CD4-positive, alpha-beta T cell treated with Interleukin-12 subunit alpha and Interleukin-12 subunit beta, for 1 hour (primary cell): ENCODE data around the gene KITLG.
"Not testable (repeated sequence)": the region's sequence is repeated elsewhere in the genome, so short reads cannot be mapped to it uniquely, and the experiment has no call there.

ENCODE experiments used
- DNase-seq: peaks from one replicate; pipeline ENCODE4 v3.0.0-alpha.2; 2020

The KITLG gene

DNA sequence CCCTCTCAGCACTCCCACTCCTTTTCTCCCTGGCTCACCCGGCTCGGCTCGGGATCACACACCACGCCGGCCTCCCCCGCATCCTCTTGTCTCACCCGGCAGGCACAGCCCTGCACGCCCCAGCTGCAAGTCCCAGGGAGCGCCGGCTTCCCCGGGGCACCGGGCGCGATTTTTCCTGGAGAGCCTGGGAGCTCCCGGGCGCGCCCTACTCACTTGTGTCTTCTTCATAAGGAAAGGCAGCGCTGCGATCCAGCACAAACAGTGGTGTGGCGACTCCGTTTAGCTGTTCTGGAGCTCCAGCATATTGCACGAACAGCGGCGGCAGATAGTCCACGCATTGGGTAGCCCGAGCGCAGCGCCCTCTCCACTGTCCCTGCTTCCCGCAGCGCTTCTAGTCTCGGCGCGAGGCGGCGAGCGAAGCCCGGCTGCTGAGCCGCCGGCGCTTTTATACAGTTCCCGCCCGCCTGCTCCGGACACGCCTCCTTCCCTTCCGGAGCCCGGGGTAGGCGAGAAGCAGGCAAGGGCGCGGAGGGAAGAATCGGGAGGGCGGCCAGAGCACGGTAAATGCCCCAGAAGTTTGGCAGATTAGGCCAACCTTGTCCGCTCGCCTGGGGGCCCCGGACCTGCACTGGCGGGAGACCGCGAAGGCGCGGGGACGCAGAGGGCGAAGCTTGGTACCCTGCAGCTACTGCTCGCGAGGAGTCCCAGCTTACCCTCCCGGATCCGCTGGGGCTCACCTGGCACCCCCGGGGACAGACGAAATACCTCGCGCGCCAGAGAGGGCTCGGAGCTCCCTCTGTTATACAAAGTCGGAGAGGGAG lies at the start of gene KITLG:
Gene KITLG, minus strand, starts transcription at position 421 of the 821 bp plus-strand sequence. Its CDS starts 193 bp downstream, at position 228.
- DNase-seq: no peak

DNA sequence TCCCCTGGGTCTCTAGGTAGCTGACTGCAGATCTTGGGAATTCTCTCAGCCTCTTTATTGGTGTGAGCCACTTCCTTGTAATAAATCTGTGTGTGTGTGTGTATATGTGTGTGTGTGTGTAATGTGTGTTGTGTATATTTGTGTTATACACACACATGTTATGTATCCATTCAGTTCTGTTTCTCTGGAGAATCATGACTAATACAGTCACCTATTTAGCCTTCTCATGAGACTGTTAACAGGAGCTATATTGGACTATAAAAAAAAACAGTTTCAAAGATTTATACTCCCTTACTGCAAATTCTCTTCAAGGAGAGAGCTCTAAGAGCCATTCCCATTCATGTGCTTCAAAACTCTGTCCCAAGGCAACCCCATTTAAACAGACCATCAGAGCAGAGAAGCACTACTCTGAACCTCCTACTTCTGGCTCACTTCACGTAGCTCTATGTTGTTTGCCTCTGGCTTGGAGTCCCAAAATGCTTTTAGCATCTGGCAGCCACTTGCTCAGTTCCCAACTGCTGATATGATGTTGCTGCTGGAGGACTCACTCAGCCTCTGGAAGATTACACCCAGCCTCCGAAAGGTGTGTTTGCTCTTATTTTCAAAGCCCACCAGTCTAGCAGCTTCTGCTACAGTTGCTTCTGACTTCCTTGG lies 48.7 kb upstream of the KITLG start:
- DNase-seq: no peak

DNA sequence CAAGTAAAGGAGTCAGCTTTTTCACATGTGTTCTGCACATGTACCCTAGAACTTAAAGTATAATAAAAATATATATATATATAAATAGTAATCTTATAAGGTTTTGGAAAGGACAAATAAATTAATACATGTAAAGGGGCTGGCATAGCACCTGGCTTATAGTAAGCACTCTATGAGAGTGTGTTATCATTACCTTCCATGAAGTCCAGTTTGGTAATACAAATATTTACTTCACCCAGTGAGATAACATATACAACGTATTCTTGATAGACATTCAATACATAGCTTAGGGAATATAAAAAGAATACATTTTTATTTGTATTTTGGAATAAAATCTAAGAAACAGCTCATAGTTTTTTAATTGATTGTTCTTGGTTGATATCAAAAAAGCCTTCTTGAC lies 47.8 kb upstream of the KITLG start:
- not testable (repeated sequence) for DNase-seq

- no peak for DNase-seq
Measured at GRCh38 chr12:88627501-88627900, 47.2 kb upstream of the KITLG start.

GRCh38 chr12:88625356-88625755 lies 45.1 kb upstream of the KITLG start:
- no peak for DNase-seq

DNA sequence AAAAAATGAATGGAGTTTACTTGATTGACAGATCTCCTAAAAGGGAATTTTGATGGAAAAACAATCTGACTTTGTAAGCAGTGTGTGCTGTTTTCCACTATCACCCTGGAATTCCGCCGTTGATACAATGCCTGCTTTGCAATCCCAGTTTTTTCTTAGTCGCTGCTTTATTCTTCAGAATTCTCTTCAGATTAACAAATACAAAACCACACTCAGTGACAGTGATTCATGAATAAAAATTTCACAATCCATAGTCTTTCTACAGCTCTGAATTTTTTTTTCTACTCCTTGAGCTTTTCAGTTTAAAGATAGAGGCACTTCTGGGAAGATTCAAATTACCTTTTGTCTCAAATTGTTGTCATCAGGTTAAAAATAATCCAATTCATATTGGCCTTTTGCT lies 44.6 kb upstream of the KITLG start:
- no peak for DNase-seq

- no peak for DNase-seq
Measured at GRCh38 chr12:88623777-88624548, 43.7 kb upstream of the KITLG start.

DNA sequence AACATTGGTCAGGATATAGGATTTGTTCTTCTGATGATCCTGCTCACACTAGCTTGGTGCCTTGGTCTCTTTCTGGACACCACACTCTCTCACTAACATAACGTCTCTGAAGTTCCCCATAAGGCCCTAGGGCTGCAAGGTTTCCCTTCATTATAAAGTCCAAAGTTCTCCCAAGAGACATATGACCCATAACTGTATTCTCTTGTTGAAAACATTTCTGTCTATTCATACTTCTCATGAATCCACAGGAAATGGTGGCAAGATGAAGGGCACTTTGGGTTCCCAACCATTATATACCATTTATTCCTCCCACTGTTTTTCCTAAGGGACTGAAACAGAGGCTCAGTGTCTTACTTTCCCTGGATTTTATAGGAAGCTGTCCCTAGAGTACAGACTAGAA lies 37.1 kb upstream of the KITLG start:
- DNase-seq: no peak

DNA sequence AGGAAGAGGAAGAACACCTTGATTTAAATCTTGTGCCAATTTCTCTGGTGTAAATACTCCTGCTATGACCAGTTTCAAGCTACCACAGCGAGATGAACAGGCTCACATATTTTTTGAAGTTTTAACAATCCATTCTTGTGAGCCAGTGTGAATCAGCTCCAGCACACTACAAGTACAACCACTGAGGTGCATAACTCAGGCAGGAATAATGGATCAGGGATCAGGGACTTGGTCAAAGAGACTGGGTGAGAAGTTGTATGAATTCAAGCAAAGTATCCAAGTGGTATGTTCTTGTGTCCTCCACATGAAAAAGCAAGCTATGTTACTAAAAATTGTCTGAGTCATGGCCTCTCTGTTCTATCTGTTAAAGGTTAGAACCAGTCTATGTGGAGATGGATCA lies 35.2 kb upstream of the KITLG start:
- DNase-seq: no peak

DNA sequence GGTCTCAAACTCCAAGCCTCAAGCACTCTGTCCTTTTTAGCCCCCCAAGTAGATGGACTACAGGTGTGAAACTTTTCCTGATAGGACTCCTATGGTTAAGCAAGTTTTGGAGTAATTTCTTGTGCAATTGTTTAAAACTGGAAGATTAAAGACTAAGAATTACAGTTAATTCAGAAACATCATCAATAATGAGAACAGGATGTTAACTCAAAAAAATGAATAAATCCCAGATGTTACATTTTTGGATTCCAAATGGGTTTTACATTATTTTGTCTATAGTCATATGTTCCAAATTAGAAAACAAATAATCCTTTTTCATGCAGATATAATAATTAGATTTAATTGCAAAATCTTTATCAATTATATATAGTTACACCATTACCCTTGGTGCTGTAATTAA lies 24.4 kb upstream of the KITLG start:
- no peak for DNase-seq

- no peak for DNase-seq
Measured at GRCh38 chr12:88600272-88600671, 20.0 kb upstream of the KITLG start.

DNA sequence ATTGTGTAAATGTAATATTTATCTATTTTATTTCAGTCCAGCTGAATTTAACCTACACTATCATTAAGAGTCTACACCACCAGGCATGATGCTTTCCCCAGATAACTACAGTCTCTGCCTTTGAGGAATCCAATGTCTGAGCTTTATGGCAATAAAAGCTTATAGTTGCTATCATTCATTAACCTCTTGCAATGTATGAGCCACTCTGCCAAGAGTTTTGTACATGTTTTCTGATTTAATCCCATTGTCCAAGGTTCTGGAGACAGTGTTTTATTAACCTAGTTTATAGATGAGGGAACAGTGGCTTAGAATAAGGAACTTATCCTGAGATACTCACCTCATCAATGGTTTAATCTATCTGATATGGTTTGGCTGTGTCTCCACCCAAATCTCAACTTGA lies 17.1 kb upstream of the KITLG start:
- DNase-seq: no peak

DNA sequence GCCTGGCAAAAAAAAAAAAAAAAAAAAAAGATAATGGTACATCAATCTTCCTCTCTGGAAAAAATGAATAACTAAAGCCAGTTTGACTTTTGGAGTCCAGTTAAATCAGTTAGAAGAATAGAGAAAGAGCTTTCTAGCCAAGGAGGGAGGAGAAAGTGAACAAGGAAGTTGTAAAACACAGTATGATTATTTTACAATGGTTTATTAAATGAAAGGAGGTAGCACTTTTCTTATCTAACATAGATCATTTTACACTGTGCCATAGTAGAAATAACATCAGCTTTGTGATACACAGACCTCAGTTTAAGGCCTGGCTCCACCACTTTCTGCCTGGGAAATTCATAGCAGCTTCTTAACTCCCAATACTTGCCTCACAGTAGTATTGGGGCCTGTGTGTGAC lies 15.4 kb upstream of the KITLG start:
- DNase-seq: no peak

DNA sequence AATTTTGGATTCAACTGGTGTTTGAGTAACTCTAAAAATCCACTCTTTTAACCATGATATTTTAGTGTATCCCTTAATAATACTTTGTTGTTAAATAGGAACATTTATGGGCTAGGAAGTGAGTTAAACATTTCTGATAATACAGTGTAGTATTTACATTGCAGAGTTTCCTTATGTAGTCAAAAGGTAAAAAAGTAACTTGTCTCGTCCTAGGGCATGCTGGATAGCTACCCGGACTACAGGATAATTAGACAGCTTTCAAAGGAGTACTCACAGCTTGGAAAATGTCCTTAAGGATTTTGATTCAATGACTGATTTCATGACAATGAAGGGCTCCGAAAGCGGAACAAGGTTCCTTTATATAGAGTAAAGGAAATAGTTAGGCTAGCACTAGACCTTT lies 14.5 kb upstream of the KITLG start:
- no peak for DNase-seq

DNA sequence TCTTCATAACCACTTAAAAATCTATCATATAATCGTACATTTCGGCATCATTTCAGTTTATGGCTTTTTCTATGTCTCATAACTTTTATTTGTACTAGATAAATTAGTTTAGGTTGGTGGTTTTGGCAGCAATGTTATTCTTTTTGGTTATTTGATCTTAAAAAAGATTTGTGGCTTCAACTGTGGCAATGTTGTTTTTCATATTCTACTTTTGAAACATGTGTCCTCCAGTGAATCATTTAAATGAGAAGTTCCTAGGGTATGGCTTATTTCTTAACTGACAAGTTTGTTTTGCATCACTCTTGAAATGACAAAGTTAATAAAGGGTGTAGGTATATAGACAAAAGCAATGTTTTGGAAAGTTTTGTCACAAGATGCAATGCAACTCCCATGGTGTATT lies 11.1 kb upstream of the KITLG start:
- no peak for DNase-seq

DNA sequence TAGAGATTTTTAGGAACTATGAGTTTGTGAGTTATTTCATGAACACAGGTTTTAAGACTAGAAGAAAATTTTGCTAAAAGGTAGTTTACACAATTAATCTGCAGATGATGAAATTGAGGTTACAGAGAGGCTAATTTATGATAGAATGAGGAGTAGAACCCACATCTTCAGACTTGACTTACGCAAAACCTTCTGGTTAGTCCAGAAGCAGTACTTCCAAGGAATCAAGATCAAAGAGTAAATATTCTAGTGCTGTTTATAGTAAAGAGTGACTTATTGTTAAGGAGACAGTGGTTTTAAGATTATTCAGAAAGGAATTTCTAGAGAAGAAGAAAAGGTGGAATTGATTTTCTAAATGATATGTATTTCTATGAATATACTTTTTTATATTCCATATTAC lies 10.6 kb upstream of the KITLG start:
- DNase-seq: no peak

GRCh38 chr12:88585077-88585476 lies 4.8 kb upstream of the KITLG start:
- no peak for DNase-seq

GRCh38 chr12:88579601-88580050 lies 645 bp downstream of the KITLG start:
- no peak for DNase-seq

- DNase-seq: no peak
Measured at GRCh38 chr12:88579161-88579517, 1.1 kb downstream of the KITLG start.

DNA sequence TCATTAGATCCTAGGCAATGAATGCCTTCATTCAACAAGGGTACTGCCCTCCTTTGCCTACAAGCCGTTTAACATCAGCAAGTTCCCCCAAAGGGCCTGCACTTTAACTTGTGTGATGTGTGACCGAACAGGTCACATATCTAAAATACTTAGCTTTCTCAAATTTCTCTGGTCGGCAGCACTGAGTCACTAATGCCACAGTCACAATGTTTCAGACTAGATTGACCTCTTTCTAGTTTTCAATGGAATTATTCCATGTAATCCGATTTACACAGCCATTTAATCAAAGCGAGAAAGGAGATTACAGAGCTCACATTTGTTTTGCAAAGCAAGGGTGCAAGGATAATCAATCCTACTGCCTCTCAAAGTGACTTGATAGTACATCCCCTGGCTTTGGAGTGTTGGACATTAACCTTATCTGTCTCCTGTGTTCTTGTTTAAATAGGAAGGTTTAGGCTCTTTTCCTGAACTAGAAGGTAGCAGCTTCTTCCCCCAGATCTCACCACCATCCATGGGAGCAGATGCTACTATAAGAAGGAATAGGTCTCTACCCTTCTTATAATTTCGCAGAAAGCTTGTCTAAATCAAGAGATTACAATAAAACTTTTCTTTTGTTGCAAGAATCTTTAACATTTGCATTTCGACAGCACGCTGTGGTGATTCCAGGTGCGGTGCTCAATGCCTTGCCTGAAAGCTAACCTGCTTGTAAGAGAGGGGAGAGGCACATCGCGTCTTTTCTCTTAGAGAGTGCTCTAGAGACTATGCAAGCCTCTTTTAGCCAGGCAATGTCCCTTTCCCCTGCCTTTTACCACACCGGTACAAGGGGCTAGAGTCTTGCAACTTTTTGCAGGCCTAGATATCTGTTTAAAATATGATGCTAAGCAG lies 1.8 kb downstream of the KITLG start:
- DNase-seq: no peak

- DNase-seq: no peak
Measured at GRCh38 chr12:88577537-88577936, 2.7 kb downstream of the KITLG start.

- DNase-seq: no peak
Measured at GRCh38 chr12:88576866-88577265, 3.4 kb downstream of the KITLG start.
